ENCODE measurements around the gene CERS2.

Gene CERS2, protein sequence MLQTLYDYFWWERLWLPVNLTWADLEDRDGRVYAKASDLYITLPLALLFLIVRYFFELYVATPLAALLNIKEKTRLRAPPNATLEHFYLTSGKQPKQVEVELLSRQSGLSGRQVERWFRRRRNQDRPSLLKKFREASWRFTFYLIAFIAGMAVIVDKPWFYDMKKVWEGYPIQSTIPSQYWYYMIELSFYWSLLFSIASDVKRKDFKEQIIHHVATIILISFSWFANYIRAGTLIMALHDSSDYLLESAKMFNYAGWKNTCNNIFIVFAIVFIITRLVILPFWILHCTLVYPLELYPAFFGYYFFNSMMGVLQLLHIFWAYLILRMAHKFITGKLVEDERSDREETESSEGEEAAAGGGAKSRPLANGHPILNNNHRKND

GRCh38 chr1:150974580-150975478 lies at the start of gene CERS2:
CERS2 (minus strand) TSS chr1:150974835; CDS start chr1:150969090, 5,745 bp downstream.
- DNase-seq, result peak; percentile 77

GRCh38 chr1:151013518-151013917 lies 38.9 kb upstream of the CERS2 start:
- no peak for DNase-seq

GRCh38 chr1:151012684-151013471 lies 38.2 kb upstream of the CERS2 start:
- no peak for DNase-seq

DNA sequence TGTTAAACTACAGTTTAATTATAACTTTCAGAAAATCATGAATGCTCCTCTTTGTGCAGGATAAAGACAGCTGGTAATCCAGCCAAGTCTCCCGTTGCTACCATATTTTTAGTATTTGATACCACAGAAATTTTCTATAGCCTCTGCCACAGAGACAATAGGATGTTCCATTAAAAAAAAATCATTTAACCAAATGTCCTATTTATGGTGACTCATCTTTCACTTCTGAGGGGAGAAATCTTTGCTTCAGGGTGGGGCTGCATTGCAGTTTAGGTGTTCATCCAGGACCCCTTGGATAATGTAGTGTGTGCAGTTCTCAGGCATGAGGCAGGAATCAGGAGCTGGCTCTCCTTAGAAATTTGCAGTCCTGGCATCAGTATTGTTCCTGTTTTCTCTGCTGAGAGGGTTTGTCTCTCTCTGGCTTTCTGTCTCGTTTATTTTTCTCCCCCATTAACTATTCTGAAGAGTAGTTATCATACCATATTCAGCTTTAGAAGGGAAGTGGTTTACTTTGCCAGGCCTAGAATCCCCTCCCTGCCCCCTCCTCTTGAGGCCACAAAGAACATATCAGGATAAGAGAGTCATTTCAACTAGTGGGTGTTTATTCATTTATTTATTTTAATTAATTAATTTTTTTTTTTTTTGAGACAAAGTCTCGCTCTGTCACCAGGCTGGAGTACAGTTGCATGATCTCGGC lies 36.7 kb upstream of the CERS2 start:
- DNase-seq, result no peak

DNA sequence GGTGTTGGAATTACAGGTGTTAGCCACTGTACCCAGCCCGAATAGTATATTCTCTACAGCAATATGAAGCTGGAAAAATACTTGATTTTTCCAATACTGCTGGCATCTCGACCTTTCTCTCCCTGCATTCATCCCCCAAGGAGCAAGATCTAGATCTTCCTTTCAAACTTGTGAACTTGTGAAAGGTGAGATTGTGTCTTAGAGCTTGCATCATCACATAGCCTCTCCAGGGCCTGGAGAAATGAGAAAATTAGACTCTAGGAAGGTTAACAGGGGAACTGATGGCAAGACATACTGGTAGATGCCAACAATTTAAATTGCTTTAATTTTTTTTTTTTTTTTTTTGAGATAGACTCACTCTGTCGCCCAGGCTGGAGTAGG lies 35.7 kb upstream of the CERS2 start:
- no peak for DNase-seq

GRCh38 chr1:151009674-151010345 lies 35.2 kb upstream of the CERS2 start:
- DNase-seq, result no peak

DNA sequence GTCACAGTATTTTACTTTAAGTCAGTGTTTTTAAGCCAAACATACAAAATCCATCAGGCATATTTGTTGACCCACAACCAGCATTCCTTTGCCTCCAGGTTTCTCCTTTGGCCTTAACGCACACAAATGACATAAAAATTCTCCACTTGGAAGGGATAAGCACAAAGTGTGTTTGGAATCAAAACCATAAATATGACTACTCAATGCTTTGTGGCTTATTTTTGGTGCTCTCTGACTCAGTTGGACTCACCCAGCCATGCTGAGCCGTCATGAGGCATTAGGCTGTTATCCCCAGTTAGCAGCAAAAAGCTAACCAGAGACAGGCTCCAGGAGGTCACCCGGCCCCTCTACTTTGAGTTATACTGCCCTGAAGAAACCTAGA lies 34.6 kb upstream of the CERS2 start:
- DNase-seq, result peak; percentile 28

DNA sequence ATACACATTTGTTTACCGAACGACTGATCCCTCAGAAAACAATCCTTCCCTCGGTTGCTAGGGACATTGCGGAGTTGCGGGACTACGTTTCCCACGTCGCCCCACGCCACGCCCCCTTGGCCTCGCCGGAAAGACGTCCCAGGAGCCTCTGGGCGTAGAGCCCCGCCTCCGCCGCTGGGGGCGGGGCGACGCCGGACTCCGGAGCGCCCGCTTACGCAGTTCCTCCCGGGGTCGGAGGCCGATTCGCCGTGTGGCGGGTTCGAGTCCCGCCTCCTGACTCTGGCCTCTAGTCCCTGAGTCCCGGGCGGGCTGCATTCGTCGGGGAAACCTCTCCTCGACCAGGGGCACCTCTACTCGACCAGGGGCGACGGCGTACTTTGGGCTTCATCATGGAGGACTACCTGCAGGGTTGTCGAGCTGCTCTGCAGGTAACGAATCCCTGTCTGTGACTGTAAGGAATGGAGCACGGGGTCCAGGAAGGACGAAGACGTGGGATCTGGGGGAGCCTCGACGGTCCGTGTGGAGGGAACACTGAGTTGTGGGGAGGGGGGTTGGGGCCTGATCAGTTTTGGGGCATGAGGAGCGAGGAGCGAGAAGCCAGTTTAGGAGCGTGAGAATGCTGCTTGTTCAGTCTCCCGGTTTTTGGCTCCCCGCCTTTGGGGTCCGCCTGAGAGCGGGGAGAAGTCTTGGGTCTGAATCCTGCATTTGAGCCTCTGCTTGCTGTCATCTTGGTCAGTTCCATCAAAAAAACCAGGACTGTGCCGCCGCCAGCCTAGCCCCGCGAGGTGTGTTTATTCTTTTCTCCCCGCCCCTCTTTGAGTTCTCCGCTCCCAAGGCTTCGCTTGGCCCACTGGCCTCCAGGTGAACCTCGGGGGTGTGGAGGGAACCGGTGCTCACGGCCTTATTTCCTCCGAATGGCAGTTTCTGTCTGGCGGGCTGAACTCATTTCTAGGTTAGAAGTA lies 33.9 kb upstream of the CERS2 start, which contains the start of gene PRUNE1:
Gene PRUNE1 (plus strand): TSS at position 206 of the 962 bp plus-strand sequence. CDS start 184 bp downstream, at position 390.
- peak; percentile 99 for DNase-seq

- DNase-seq, result no peak
These were observed 33.2 kb upstream of the CERS2 start for GRCh38 chr1:151007853-151008243.

DNA sequence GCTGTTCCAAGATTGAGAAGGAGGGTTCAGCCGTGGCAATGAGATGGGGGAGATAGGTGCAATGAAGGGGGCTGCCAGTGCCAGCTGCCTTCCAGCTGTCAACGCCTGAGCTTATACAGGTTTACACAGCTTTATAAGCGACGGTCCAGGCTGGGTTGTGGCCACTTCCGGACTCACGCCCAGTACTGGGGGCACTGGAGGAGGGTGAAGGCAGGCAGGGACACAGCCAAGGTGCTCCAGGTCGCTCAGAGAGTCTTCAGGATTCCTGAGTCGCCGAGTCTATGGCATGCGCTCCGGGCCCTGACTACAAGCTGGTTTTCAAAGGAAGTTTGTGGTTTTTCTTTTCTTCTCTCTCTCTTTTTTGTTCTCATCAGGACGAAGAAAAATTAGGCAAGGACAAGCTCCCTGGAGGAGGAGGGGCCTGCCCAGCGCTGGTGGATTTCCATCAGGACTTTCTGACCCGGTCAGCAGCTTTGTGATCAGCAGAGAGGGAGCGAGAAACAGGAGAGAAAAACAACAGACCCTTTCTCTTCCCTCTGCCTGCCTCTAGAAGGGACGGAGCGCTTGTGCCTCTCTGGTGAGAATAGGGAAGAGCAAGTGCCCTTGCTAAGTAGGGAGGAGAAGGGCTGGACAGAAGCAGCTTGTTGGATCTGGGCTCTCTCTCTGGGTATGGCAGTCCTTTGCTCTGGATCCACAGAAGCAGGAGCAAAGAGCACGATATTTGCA lies 31.9 kb upstream of the CERS2 start, which contains the start of gene MINDY1:
Gene MINDY1 (minus strand): TSS at position 576 of the 726 bp plus-strand sequence. CDS start 4,285 bp downstream, outside the sequence.
- DNase-seq, result peak; percentile 61

GRCh38 chr1:151005729-151006319 lies 31.2 kb upstream of the CERS2 start:
- DNase-seq, result no peak

- DNase-seq, result no peak
These were observed 28.5 kb upstream of the CERS2 start for GRCh38 chr1:151003180-151003579.

DNA sequence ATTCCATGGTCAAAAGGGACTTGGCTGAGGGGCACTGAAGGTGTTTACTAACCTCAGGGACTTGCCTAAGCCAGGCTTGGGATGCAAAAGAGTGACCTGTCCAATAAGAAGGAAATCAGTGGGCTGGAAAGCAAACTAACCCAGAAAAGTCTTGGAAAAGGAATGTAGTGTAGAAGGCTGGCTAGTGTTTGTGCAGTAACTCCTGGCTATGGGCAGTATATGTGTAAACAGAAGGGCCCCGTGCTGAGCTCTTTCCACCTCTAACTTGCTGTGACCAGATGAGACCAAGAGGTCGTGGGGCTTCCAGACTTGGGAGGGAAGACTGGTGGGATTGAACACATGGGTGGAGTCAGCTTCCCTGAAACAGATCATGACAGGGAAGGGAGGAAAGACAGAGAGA lies 28.0 kb upstream of the CERS2 start:
- DNase-seq, result no peak

DNA sequence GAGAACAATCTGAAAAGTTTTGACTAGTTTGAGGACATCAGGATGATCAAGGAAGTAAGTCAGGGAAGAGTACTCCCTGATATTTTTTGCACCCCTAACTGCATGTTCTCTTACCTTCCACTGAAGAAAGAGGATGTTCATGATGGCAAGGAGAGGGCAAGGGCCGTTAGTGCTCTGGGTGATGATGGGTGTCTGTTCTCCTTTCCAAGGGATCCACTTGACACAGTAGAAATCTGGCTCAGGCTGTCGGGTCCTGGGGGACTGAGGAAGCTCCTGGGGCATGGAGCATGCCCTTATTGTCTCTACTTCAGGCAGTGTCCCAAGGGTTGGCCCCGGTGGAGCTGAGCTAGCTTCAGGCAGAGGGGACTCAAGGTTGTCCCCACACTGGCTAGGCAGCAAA lies 27.4 kb upstream of the CERS2 start:
- no peak for DNase-seq

- no peak for DNase-seq
These were observed 27.0 kb upstream of the CERS2 start for GRCh38 chr1:151001602-151002001.

GRCh38 chr1:151000408-151000807 lies 25.8 kb upstream of the CERS2 start:
- DNase-seq, result no peak

DNA sequence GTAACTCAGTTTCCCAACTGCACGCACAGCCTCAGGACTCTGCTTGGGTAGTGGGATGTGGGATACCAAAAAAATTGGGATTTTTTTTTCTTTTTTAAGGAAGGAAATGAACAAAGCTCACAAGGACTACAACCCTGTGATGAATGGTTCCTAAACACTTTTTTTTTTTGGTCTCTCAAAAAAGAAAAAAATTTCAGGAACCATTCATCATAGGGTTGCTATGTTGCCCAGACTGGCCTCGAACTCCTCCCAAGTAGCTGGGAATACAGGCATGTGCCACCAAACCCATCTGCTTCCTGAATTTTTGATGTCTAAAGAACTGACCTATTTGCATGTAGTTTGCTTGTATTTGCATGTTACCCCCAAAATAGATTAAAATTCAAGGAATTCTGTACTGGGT lies 25.3 kb upstream of the CERS2 start:
- DNase-seq, result no peak

GRCh38 chr1:150999051-150999674 lies 24.5 kb upstream of the CERS2 start:
- DNase-seq, result peak; percentile 39

DNA sequence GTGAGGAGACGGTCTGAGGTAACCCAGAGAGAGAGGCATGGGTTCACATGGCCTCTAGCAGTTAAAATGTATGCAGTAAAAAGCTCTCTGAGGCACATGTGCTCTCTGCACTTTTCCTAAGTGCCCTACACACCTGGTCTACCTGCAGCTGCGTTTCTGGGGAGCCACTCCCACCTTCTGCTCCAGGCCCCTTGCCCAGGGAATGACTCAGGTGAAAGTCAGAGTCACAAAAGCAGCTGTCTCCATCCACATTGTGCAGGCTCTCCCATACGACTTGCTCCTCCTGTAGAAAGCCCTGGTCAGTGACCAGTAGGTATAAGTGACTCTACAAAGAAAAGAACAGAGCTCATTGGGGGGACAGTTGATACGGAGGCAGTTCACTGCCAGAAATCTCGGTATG lies 23.3 kb upstream of the CERS2 start:
- no peak for DNase-seq
